ENCODE measurements around the gene FHL1.

FHL1 gene

DNA sequence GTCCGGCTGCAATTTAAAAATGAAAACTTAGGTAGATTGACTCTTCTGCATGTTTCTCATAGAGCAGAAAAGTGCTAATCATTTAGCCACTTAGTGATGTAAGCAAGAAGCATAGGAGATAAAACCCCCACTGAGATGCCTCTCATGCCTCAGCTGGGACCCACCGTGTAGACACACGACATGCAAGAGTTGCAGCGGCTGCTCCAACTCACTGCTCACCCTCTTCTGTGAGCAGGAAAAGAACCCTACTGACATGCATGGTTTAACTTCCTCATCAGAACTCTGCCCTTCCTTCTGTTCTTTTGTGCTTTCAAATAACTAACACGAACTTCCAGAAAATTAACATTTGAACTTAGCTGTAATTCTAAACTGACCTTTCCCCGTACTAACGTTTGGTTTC, 62.9 kb downstream of the FHL1 start:
- Histone ChIP-seq H3K4me2 (no peak overlapping the region), H3K27me3 (ENCODE audit: insufficient read depth, low read depth) (no peaks in the 10 kb centered on the region), H3K4me3 (IDR thresholded peaks at IDR 0.05; ENCODE audit: insufficient read depth, low read depth, low read length) (no peak overlapping the region), H3K79me2 (ENCODE audit: insufficient read depth, low read depth) (no peaks in the 10 kb centered on the region), H3K27ac (no peak overlapping the region), H3K9ac (no peak overlapping the region), H3K36me3 (ENCODE audit: insufficient read depth) (no peaks in the 10 kb centered on the region), H3K4me1 (ENCODE audit: low read depth, poor library complexity, severe bottlenecking) (peaks cover 12% of the 10 kb centered on the region), H4K20me1 (ENCODE audit: insufficient read depth) (no peaks in the 10 kb centered on the region), H2AFZ (ENCODE audit: low read depth) (no peak overlapping the region)
- no peak for TF ChIP-seq CTCF (conservative IDR thresholded peaks at IDR 0.05; ENCODE audit: low read depth, low read length)

DNA sequence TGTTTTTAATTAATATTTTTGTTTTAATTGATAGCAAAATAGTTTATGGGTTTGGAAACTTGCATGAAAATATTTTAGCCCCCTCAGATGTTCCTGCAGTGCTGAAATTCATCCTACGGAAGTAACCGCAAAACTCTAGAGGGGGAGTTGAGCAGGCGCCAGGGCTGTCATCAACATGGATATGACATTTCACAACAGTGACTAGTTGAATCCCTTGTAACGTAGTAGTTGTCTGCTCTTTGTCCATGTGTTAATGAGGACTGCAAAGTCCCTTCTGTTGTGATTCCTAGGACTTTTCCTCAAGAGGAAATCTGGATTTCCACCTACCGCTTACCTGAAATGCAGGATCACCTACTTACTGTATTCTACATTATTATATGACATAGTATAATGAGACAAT, 63.5 kb downstream of the FHL1 start:
- H4K20me1 ChIP-seq (ENCODE audit: insufficient read depth): no peaks in the 10 kb centered on the region
- no peak overlapping the region for H2AFZ ChIP-seq (ENCODE audit: low read depth)
- H3K9ac ChIP-seq: no peak overlapping the region
- no peak for TF ChIP-seq CTCF (conservative IDR thresholded peaks at IDR 0.05; ENCODE audit: low read depth, low read length)
- H3K36me3 ChIP-seq (ENCODE audit: insufficient read depth): no peaks in the 10 kb centered on the region
- no peaks in the 10 kb centered on the region for H3K27me3 ChIP-seq (ENCODE audit: insufficient read depth, low read depth)
- H3K79me2 ChIP-seq (ENCODE audit: insufficient read depth, low read depth): no peaks in the 10 kb centered on the region
- no peak overlapping the region for H3K4me3 ChIP-seq (IDR thresholded peaks at IDR 0.05; ENCODE audit: insufficient read depth, low read depth, low read length)
- H3K4me2 ChIP-seq: no peak overlapping the region
- H3K27ac ChIP-seq: no peak overlapping the region
- H3K4me1 ChIP-seq (ENCODE audit: low read depth, poor library complexity, severe bottlenecking): peaks cover 12% of the 10 kb centered on the region

- H3K27me3 ChIP-seq (ENCODE audit: insufficient read depth, low read depth): no peaks in the 10 kb centered on the region
- H3K4me1 ChIP-seq (ENCODE audit: low read depth, poor library complexity, severe bottlenecking): peaks cover 12% of the 10 kb centered on the region
- no peak overlapping the region for H3K27ac ChIP-seq
- no peak overlapping the region for H3K4me3 ChIP-seq (IDR thresholded peaks at IDR 0.05; ENCODE audit: insufficient read depth, low read depth, low read length)
- H4K20me1 ChIP-seq (ENCODE audit: insufficient read depth): no peaks in the 10 kb centered on the region
- no peak for TF ChIP-seq CTCF (conservative IDR thresholded peaks at IDR 0.05; ENCODE audit: low read depth, low read length)
- H3K79me2 ChIP-seq (ENCODE audit: insufficient read depth, low read depth): no peaks in the 10 kb centered on the region
- no peak overlapping the region for H3K9ac ChIP-seq
- H3K4me2 ChIP-seq: no peak overlapping the region
- H3K36me3 ChIP-seq (ENCODE audit: insufficient read depth): no peaks in the 10 kb centered on the region
- H2AFZ ChIP-seq (ENCODE audit: low read depth): no peak overlapping the region
These were observed 64.6 kb downstream of the FHL1 start for GRCh38 chrX:136211766-136212556.

DNA sequence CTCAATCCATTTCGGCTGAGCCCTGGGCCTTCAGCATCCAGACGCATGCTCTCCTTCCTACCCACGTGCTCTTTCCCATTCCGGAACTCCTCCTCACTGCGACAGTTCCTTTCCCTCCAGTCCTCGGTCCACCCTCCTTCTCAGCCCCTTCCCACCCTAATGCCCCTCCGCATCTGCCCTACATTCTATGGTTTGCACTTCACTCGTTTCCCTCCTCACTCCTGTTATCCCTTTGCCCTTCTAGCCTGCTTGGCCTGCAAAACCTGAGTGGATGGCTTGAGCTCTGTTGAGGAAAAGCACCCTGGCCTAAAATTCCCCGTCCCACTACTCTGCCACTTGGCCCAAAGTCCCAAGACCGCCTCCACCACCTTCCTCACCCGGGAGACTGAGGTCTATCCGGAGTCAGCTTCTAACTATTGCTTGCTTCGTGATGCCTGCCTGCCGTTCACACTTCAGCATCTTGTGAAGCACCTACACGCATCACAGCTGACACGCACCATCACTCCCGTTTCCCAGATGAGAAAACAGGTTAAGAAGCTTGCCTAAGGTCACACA, 65.3 kb downstream of the FHL1 start:
- no peak for TF ChIP-seq CTCF (conservative IDR thresholded peaks at IDR 0.05; ENCODE audit: low read depth, low read length)
- Histone ChIP-seq H3K4me2 (no peak overlapping the region), H3K4me3 (IDR thresholded peaks at IDR 0.05; ENCODE audit: insufficient read depth, low read depth, low read length) (no peak overlapping the region), H3K9ac (no peak overlapping the region), H3K27me3 (ENCODE audit: insufficient read depth, low read depth) (no peaks in the 10 kb centered on the region), H3K4me1 (ENCODE audit: low read depth, poor library complexity, severe bottlenecking) (peaks cover 12% of the 10 kb centered on the region), H4K20me1 (ENCODE audit: insufficient read depth) (no peaks in the 10 kb centered on the region), H3K36me3 (ENCODE audit: insufficient read depth) (no peaks in the 10 kb centered on the region), H3K79me2 (ENCODE audit: insufficient read depth, low read depth) (no peaks in the 10 kb centered on the region), H3K27ac (no peak overlapping the region), H2AFZ (ENCODE audit: low read depth) (no peak overlapping the region)
